Natural killer cell (primary cell): ENCODE results near the gene DPP3. TPM values are rescaled to one million over a fixed set of nuclear protein-coding genes. Genes with fewer than 3 reads are reported as not detected.
"Not testable (repeated sequence)": the region's sequence is repeated elsewhere in the genome, so short reads cannot be mapped to it uniquely, and the experiment has no call there.

ENCODE experiments used
- ATAC-seq, 3 donors: fragments of 150-1000 bp in 2 of 3; fragments of 200-7000 bp in 1 of 3; cut with Tn5 transposase; 1 replicate in 1 of 3; 2 replicates in 2 of 3; pipeline ENCODE4 v1.10.0; 2021; ENCODE audit warnings: mild to moderate bottlenecking in 2 of 3, moderate library complexity in 2 of 3
- DNase-seq, 2 donors: peaks; one replicate each; pipeline versions ENCODE4 v3.0.0 to v3.0.0-alpha.2; 2013 to 2021; ENCODE audit warnings: mixed read lengths in 1 of 2
- H3K27ac ChIP-seq: one replicate; pipeline ENCODE4 v1.5.1; 2013; ENCODE audit warnings: mild to moderate bottlenecking, low read length
- H3K27me3 ChIP-seq: one replicate; pipeline ENCODE4 v1.6.1; 2013; ENCODE audit warnings: low read length; ENCODE audit not compliant: control insufficient read depth, insufficient read depth
- H3K36me3 ChIP-seq: one replicate; pipeline ENCODE4 v1.6.1; 2013; ENCODE audit warnings: low read length; ENCODE audit not compliant: control insufficient read depth, insufficient read depth
- H3K4me1 ChIP-seq: one replicate; pipeline ENCODE4 v1.6.1; 2013; ENCODE audit warnings: low read length; ENCODE audit not compliant: control insufficient read depth, insufficient read depth
- H3K4me3 ChIP-seq: one replicate; pipeline ENCODE4 v1.5.1; 2013; ENCODE audit warnings: low read length
- H3K9me3 ChIP-seq: one replicate; pipeline ENCODE4 v1.6.1; 2013; ENCODE audit warnings: low read length; ENCODE audit not compliant: control insufficient read depth, insufficient read depth
- H3K27ac Mint-ChIP-seq, 2 donors: one replicate each; pipeline ENCODE4 v1.8.0; 2022; ENCODE audit warnings: mild to moderate bottlenecking in 2 of 2, mixed read lengths in 2 of 2, moderate library complexity in 1 of 2
- H3K27me3 Mint-ChIP-seq, 2 donors: one replicate each; pipeline ENCODE4 v1.8.0; 2022; ENCODE audit warnings: low read depth in 2 of 2, mixed read lengths in 2 of 2
- H3K36me3 Mint-ChIP-seq: one replicate; pipeline ENCODE4 v1.8.0; 2022; ENCODE audit warnings: mixed read lengths
- H3K4me1 Mint-ChIP-seq, 2 donors: one replicate each; pipeline ENCODE4 v1.8.0; 2022; ENCODE audit warnings: mixed read lengths in 2 of 2
- H3K4me3 Mint-ChIP-seq: one replicate; pipeline ENCODE4 v1.8.0; 2022; ENCODE audit warnings: mild to moderate bottlenecking, moderate library complexity, mixed read lengths
- H3K9me3 Mint-ChIP-seq, 2 donors: one replicate each; pipeline ENCODE4 v1.8.0; 2022; ENCODE audit warnings: mixed read lengths in 2 of 2
- CTCF ChIP-seq: fragments of 200-600 bp; IDR thresholded peaks from one replicate; pipeline ENCODE4 v1.8.0; 2022; ENCODE audit warnings: antibody characterized with exemption
- WGBS: methylation state at CpG from one replicate; pipeline ENCODE4 v1.1.7; 2013; ENCODE audit warnings: missing lambda C conversion rate; ENCODE audit not compliant: insufficient coverage; 5-methylcytosine and 5-hydroxymethylcytosine counted together
- intact Hi-C: fragments of 100-400 bp; cut with micrococcal nuclease; formaldehyde crosslinking; loops from one replicate; pipeline ENCODE4 v1.14.2; 2022
- total RNA-seq, 4 donors: library from RNA; stranded (reverse); fragments of 120-200 nt in 1 of 4; gene quantifications; one replicate each; pipeline versions ENCODE4 v1.2.3 to v1.2.4, GENCODE V29; 2013 to 2022

DPP3 gene
- total RNA-seq, 3 donors from 2014 or later (not counting 1 experiment from before 2014, with no cell fraction given) = 37.4 to 42.9 (median 38.6) TPM

- Mint-ChIP-seq H3K4me3 (peak overlapping the region; percentile 36), H3K9me3 (no peaks in the 10 kb centered on the region), H3K27me3 (no peaks in the 10 kb centered on the region), H3K4me1 (peaks cover 41 to 57% of the 10 kb centered on the region in 2 donors), H3K36me3 (no peaks in the 10 kb centered on the region), H3K27ac (peak overlapping the region; percentile 91 to 95)
- Histone ChIP-seq H3K27me3 (no peaks in the 10 kb centered on the region), H3K27ac (no peak overlapping the region), H3K4me3 (no peak overlapping the region), H3K9me3 (no peaks in the 10 kb centered on the region), H3K4me1 (peaks cover 43% of the 10 kb centered on the region), H3K36me3 (peaks cover 39% of the 10 kb centered on the region)
- WGBS = 85% methylated on average over 10 of the region's 10 CpGs
- intact Hi-C loops = loop anchor here (10.0 kb wide), 1 partner anchor 292 kb away; no protein-coding TSS in a partner anchor
- ATAC-seq = no peak
- TF ChIP-seq CTCF = no peak
- no peak for DNase-seq
These were observed 62.1 kb downstream of the DPP3 start for GRCh38 chr11:66542362-66542761.

- DNase-seq (peak; percentile 66 to 87), ATAC-seq (peak; percentile 61 to 76 (median 75))
- Mint-ChIP-seq H3K27me3 (peaks cover 0 to 1% of the 10 kb centered on the region in 2 donors), H3K4me1 (peaks cover 41 to 57% of the 10 kb centered on the region in 2 donors), H3K27ac (peak overlapping the region; percentile 91 to 95), H3K36me3 (no peaks in the 10 kb centered on the region), H3K4me3 (peak overlapping the region; percentile 82), H3K9me3 (no peaks in the 10 kb centered on the region)
- Histone ChIP-seq H3K9me3 (no peaks in the 10 kb centered on the region), H3K36me3 (peaks cover 37% of the 10 kb centered on the region), H3K4me1 (peaks cover 43% of the 10 kb centered on the region), H3K4me3 (no peak overlapping the region), H3K27ac (peak overlapping the region; percentile 90), H3K27me3 (no peaks in the 10 kb centered on the region)
- WGBS = 23% methylated on average over 26 of the region's 26 CpGs
- peak; percentile 64 for TF ChIP-seq CTCF
- intact Hi-C loops = loop anchor here (10.0 kb wide), 1 partner anchor 291 kb away; no protein-coding TSS in a partner anchor
These were observed 63.3 kb downstream of the DPP3 start for GRCh38 chr11:66543263-66544107.

- H3K27ac Mint-ChIP-seq = peak overlapping the region; percentile 91 to 92
- not testable (repeated sequence) for H3K9me3 ChIP-seq, ATAC-seq, H3K9me3 Mint-ChIP-seq, DNase-seq, H3K27me3 ChIP-seq, H3K27me3 Mint-ChIP-seq, H3K36me3 Mint-ChIP-seq
- Histone ChIP-seq H3K4me3 (peak overlapping the region; percentile 78), H3K27ac (peak overlapping the region; percentile 90), H3K4me1 (peaks cover 43% of the 10 kb centered on the region), H3K36me3 (peaks cover 23% of the 10 kb centered on the region)
- intact Hi-C loops = loop anchor here (10.0 kb wide), 1 partner anchor 290 kb away; no protein-coding TSS in a partner anchor
- WGBS = 65% methylated on average over 14 of the region's 14 CpGs
- peak overlapping the region; percentile 91 for H3K4me3 Mint-ChIP-seq
- peaks cover 41 to 52% of the 10 kb centered on the region in 2 donors for H3K4me1 Mint-ChIP-seq
These were observed 64.7 kb downstream of the DPP3 start for GRCh38 chr11:66544952-66545351.

- peak within 1 kb of the TSS; percentile 91 for H3K4me3 Mint-ChIP-seq
- peak within 1 kb of the TSS; percentile 91 to 92 for H3K27ac Mint-ChIP-seq
- Histone ChIP-seq H3K4me3 (peak within 1 kb of the TSS; percentile 78), H3K27ac (peak within 1 kb of the TSS; percentile 90), H3K4me1 (peaks cover 43% of the 10 kb centered on the region), H3K9me3 (no peaks in the 10 kb centered on the region), H3K27me3 (no peaks in the 10 kb centered on the region), H3K36me3 (peaks cover 19% of the 10 kb centered on the region)
- no peaks in the 10 kb centered on the region for H3K9me3 Mint-ChIP-seq
- no peaks in the 10 kb centered on the region for H3K36me3 Mint-ChIP-seq
- DNase-seq = peak; percentile 84 to 92
- TF ChIP-seq CTCF = no peak
- ATAC-seq = peak; percentile 79 to 88 (median 80)
- H3K4me1 Mint-ChIP-seq = peaks cover 41 to 52% of the 10 kb centered on the region in 2 donors
- H3K27me3 Mint-ChIP-seq = peaks cover 0 to 9% of the 10 kb centered on the region in 2 donors
- intact Hi-C loops = loop anchor here (1.0 to 10.0 kb wide), 3 partner anchors 70 to 289 kb away; partner anchors contain the start of gene RBM14
- WGBS = under 1% methylated on average over 71 of the region's 71 CpGs
These were observed 65.6 kb downstream of the DPP3 start, which contains the start of gene ZDHHC24 for GRCh38 chr11:66545701-66546367. TSS of gene ZDHHC24 (minus strand) at chr11:66546048. CDS start at chr11:66546003, 45 bp downstream.
